H9 (cell line): ENCODE results near the gene INSRR. TPM values are rescaled to one million over a fixed set of nuclear protein-coding genes. Genes with fewer than 3 reads are reported as not detected.

Experiments
- DNase-seq: peaks from one replicate; pipeline ENCODE4 v3.0.0-alpha.2; 2017
- H2AFZ ChIP-seq: one replicate; pipeline ENCODE4 v1.6.1; 2013; ENCODE audit warnings: mild to moderate bottlenecking, low read length, control low read depth, moderate library complexity
- H2AK5ac ChIP-seq: 2 replicates; pipeline ENCODE4 v1.6.1; 2013; ENCODE audit warnings: low read length, control low read depth, mixed read lengths; ENCODE audit not compliant: insufficient read length
- H2BK120ac ChIP-seq: one replicate; pipeline ENCODE4 v1.6.1; 2013; ENCODE audit warnings: low read depth, mild to moderate bottlenecking, low read length, control low read depth, inconsistent platforms; ENCODE audit not compliant: poor library complexity, severe bottlenecking
- H2BK12ac ChIP-seq: 2 replicates; pipeline ENCODE4 v1.6.1; 2013; ENCODE audit warnings: low read length, control low read depth, mixed read lengths, low read depth; ENCODE audit not compliant: insufficient read length
- H2BK15ac ChIP-seq: 2 replicates; pipeline ENCODE4 v1.6.1; 2013; ENCODE audit warnings: low read depth, low read length, control low read depth
- H2BK20ac ChIP-seq: one replicate; pipeline ENCODE4 v1.6.1; 2013; ENCODE audit warnings: low read depth, mild to moderate bottlenecking, low read length, control low read depth, inconsistent platforms; ENCODE audit not compliant: poor library complexity, severe bottlenecking
- H2BK5ac ChIP-seq: 2 replicates; pipeline ENCODE4 v1.6.1; 2013; ENCODE audit warnings: low read length, control low read depth, mixed read lengths; ENCODE audit not compliant: insufficient read length
- H3K14ac ChIP-seq: 2 replicates; pipeline ENCODE4 v1.6.1; 2013; ENCODE audit warnings: low read length, control low read depth; ENCODE audit not compliant: insufficient read depth
- H3K18ac ChIP-seq: 2 replicates; pipeline ENCODE4 v1.6.1; 2013; ENCODE audit warnings: low read depth, mild to moderate bottlenecking, mixed read lengths, low read length, control low read depth; ENCODE audit not compliant: insufficient read length
- H3K23ac ChIP-seq: 2 replicates; pipeline ENCODE4 v1.6.1; 2013; ENCODE audit warnings: low read length, control low read depth, mixed read lengths, low read depth; ENCODE audit not compliant: insufficient read length
- H3K23me2 ChIP-seq: 2 replicates; pipeline ENCODE4 v1.6.1; 2013; ENCODE audit warnings: low read depth, mild to moderate bottlenecking, mixed read lengths, low read length, control low read depth; ENCODE audit not compliant: insufficient read length, poor library complexity, severe bottlenecking
- H3K27ac ChIP-seq: 2 replicates; pipeline ENCODE4 v1.5.1; 2013; ENCODE audit warnings: low read length, control low read depth, mixed read lengths, low read depth; ENCODE audit not compliant: insufficient read length
- H3K27me3 ChIP-seq: 2 replicates; pipeline ENCODE4 v1.6.1; 2013; ENCODE audit warnings: low read length, control low read depth, inconsistent platforms; ENCODE audit not compliant: insufficient read depth
- H3K4ac ChIP-seq: 2 replicates; pipeline ENCODE4 v1.6.1; 2013; ENCODE audit warnings: low read depth, mild to moderate bottlenecking, control low read depth, inconsistent platforms, low read length, moderate library complexity
- H3K4me1 ChIP-seq: 2 replicates; pipeline ENCODE4 v1.6.1; 2013; ENCODE audit warnings: low read length, control low read depth, inconsistent platforms; ENCODE audit not compliant: insufficient read depth
- H3K4me2 ChIP-seq: 2 replicates; pipeline ENCODE4 v1.6.1; 2013; ENCODE audit warnings: low read length, control low read depth, mixed read lengths; ENCODE audit not compliant: insufficient read length, insufficient read depth
- H3K56ac ChIP-seq: 2 replicates; pipeline ENCODE4 v1.6.1; 2013; ENCODE audit warnings: low read depth, mild to moderate bottlenecking, mixed read lengths, low read length, control low read depth; ENCODE audit not compliant: insufficient read length
- H3K79me1 ChIP-seq: 2 replicates; pipeline ENCODE4 v1.6.1; 2013; ENCODE audit warnings: low read depth, mild to moderate bottlenecking, moderate library complexity, low read length, control low read depth, inconsistent platforms; ENCODE audit not compliant: insufficient read depth, poor library complexity, severe bottlenecking
- H3K79me2 ChIP-seq: 2 replicates; pipeline ENCODE4 v1.6.1; 2013; ENCODE audit warnings: low read length, control low read depth, inconsistent platforms; ENCODE audit not compliant: insufficient read depth
- H3K9ac ChIP-seq: 2 replicates; pipeline ENCODE4 v1.6.1; 2013; ENCODE audit warnings: low read length, control low read depth, mixed read lengths; ENCODE audit not compliant: insufficient read length; ENCODE audit errors: extremely low read depth
- H3K9me3 ChIP-seq: one replicate; pipeline ENCODE4 v1.6.1; 2013; ENCODE audit warnings: low read depth, low read length, inconsistent platforms; ENCODE audit not compliant: control insufficient read depth
- H3T11ph ChIP-seq: one replicate; pipeline ENCODE4 v1.6.1; 2013; ENCODE audit warnings: mild to moderate bottlenecking, low read length, control low read depth, inconsistent platforms
- H4K20me1 ChIP-seq: one replicate; pipeline ENCODE4 v1.6.1; 2013; ENCODE audit not compliant: control insufficient read depth, insufficient read length, insufficient read depth
- H4K5ac ChIP-seq: 2 replicates; pipeline ENCODE4 v1.6.1; 2013; ENCODE audit warnings: low read depth, mild to moderate bottlenecking, mixed read lengths, low read length, control low read depth; ENCODE audit not compliant: insufficient read length
- H4K8ac ChIP-seq: replicated peaks from 2 replicates; pipeline ENCODE4 v1.6.1; 2013; ENCODE audit warnings: low read length, control low read depth, mixed read lengths, low read depth; ENCODE audit not compliant: insufficient read length
- H4K91ac ChIP-seq: 2 replicates; pipeline ENCODE4 v1.6.1; 2013; ENCODE audit warnings: low read depth, mild to moderate bottlenecking, moderate library complexity, mixed read lengths, low read length, control low read depth; ENCODE audit not compliant: insufficient read length
- H3K27ac Mint-ChIP-seq, 3 experiments: 2 replicates in 2 of 3; 3 replicates in 1 of 3; pipeline ENCODE4 v1.8.0; 2020 to 2021; ENCODE audit warnings: mixed read lengths in 3 of 3, mild to moderate bottlenecking in 1 of 3, moderate library complexity in 1 of 3
- H3K27me3 Mint-ChIP-seq: 2 replicates; pipeline ENCODE4 v1.8.0; 2021; ENCODE audit warnings: low read depth, mild to moderate bottlenecking, moderate library complexity, mixed read lengths
- H3K36me3 Mint-ChIP-seq, 3 experiments: 2 replicates in 2 of 3; 3 replicates in 1 of 3; pipeline ENCODE4 v1.8.0; 2020 to 2021; ENCODE audit warnings: low read depth in 3 of 3, mixed read lengths in 3 of 3; ENCODE audit not compliant: insufficient read depth in 1 of 3
- H3K4me1 Mint-ChIP-seq, 2 experiments: 2 replicates each; pipeline ENCODE4 v1.8.0; 2020; ENCODE audit warnings: mixed read lengths in 2 of 2
- H3K4me3 Mint-ChIP-seq, 2 experiments: 2 replicates in 1 of 2; 3 replicates in 1 of 2; pipeline ENCODE4 v1.8.0; 2020 to 2021; ENCODE audit warnings: mild to moderate bottlenecking in 2 of 2, mixed read lengths in 2 of 2, moderate library complexity in 1 of 2
- H3K9me3 Mint-ChIP-seq, 2 experiments: 2 replicates in 1 of 2; 3 replicates in 1 of 2; pipeline ENCODE4 v1.8.0; 2020; ENCODE audit warnings: mild to moderate bottlenecking in 2 of 2, mixed read lengths in 2 of 2, moderate library complexity in 1 of 2
- CTCF ChIP-seq: fragments of 200-600 bp; sonication (generic); conservative IDR thresholded peaks from 3 replicates; pipeline ENCODE4 v1.8.0; 2021; ENCODE audit warnings: antibody characterized with exemption, mild to moderate bottlenecking
- whole genome bisulfite sequencing: extraction: QIAGEN DNeasy Blood & Tissue Kit; methylation state at CpG from one replicate; pipeline ENCODE4 v1.1.7; 2013; ENCODE audit warnings: missing lambda C conversion rate, low lambda C conversion rate, mixed read lengths; ENCODE audit not compliant: insufficient read length; ENCODE audit errors: extremely low coverage; 5-methylcytosine and 5-hydroxymethylcytosine counted together
- total RNA-seq: library from RNA; stranded (reverse); gene quantifications from 2 replicates; pipeline ENCODE4 v1.2.1, GENCODE V29; 2021

The INSRR gene
- total RNA-seq, 1 experiment from 2014 or later = not detected

DNA sequence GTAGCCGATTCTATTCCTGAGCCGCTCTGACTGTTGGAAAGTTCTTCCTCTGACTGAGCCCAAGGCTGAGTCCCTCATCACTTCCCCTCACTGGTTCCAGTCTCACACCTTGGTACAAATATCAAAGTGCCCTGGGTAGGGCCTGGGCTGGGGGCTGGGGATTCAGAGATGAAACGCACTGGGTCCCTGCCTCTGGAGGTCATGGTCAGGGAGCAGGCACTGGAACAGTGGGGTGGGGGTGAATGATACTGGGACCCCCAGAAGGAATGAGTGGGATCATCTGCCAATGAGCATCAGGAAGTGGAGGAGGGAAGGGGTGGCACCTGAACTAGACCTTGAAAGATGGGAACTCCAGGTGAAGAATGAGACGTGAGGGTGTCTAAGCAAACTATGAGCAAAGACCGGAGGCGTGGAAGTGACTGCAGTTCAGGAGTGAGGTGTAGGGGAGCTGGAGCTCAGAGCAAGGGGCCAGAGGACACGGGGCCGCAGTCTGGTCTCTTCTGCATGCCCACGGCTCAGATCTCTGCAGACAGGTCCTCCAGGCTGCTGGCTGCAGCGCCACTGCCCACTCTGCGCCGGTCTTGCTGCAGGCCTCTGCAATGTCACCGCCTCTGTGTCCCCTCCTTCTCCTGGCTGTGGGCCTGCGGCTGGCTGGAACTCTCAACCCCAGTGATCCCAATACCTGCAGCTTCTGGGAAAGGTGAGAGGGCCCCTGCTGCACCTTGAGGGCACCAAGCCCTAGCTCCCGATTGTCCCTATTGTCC, 44.6 kb upstream of the INSRR start:
- Histone ChIP-seq H3K14ac (no peak overlapping the region), H4K8ac (no peak overlapping the region), H2BK5ac (no peak overlapping the region), H3K79me1 (no peaks in the 10 kb centered on the region), H3K4me2 (no peak overlapping the region), H4K5ac (no peak overlapping the region), H3K56ac (no peak overlapping the region), H2BK120ac (no peak overlapping the region), H3K4ac (no peak overlapping the region), H3K23me2 (no peaks in the 10 kb centered on the region), H3K79me2 (no peaks in the 10 kb centered on the region), H3K9me3 (no peaks in the 10 kb centered on the region), H3K9ac (no peak overlapping the region), H2AK5ac (no peak overlapping the region), H4K20me1 (no peaks in the 10 kb centered on the region), H3K27ac (no peak overlapping the region), H2BK12ac (no peak overlapping the region), H4K91ac (no peak overlapping the region), H3K23ac (no peak overlapping the region), H3K4me1 (no peaks in the 10 kb centered on the region), H2AFZ (no peak overlapping the region), H3K27me3 (no peaks in the 10 kb centered on the region; the same call in 1 of the 2 replicates), H2BK15ac (no peak overlapping the region), H3T11ph (no peak overlapping the region), H3K18ac (no peak overlapping the region), H2BK20ac (no peak overlapping the region)
- no peak for TF ChIP-seq CTCF
- Mint-ChIP-seq H3K4me3 (no peak overlapping the region), H3K36me3 (no peaks in the 10 kb centered on the region), H3K27ac (no peak overlapping the region), H3K27me3 (peaks cover 28% of the 10 kb centered on the region), H3K9me3 (no peaks in the 10 kb centered on the region), H3K4me1 (peaks cover 2 to 17% of the 10 kb centered on the region in 2 experiments)
- no CpG with 5 or more reads among the region's 15 CpGs for WGBS
- DNase-seq = no peak
